ENCODE measurements around the gene PTPRD. TPM values are rescaled to one million over a fixed set of nuclear protein-coding genes. Genes with fewer than 3 reads are reported as not detected.

PTPRD gene
- total and polyA plus RNA-seq, 2 experiments from 2014 or later, result 11.5 to 58.0 TPM

- peaks cover 14% of the 10 kb centered on the region; the same call in 2 of the 3 replicates for H3K4me1 Mint-ChIP-seq
- no peaks in the 10 kb centered on the region for H3K9me2 ChIP-seq (ENCODE audit: insufficient read depth)
- H3K36me3 ChIP-seq (ENCODE audit: insufficient read depth), result no peaks in the 10 kb centered on the region
- H3K4me2 ChIP-seq, result no peak overlapping the region
- H3K36me3 Mint-ChIP-seq (ENCODE audit: low read depth), result no peaks in the 10 kb centered on the region
- H3K79me2 ChIP-seq (replicated peaks; ENCODE audit: insufficient read depth), result no peaks in the 10 kb centered on the region
- ATAC-seq (no peak), DNase-seq (ENCODE audit: low spot score) (no peak)
- no peaks in the 10 kb centered on the region for H3K27me3 ChIP-seq (ENCODE audit: insufficient read depth)
- H3K4me3 Mint-ChIP-seq, result no peak overlapping the region
- TF ChIP-seq EZH2 (IDR thresholded peaks at IDR 0.05; ENCODE audit: low read depth, unreplicated experiment), result no peak
- no peak for TF ChIP-seq ZNF462 (CRISPR knock-in tag; IDR thresholded peaks at IDR 0.05)
- TF ChIP-seq EZH2phosphoT487 (IDR thresholded peaks at IDR 0.05; ENCODE audit: unreplicated experiment), result no peak
- no peak for TF ChIP-seq NANOG (IDR thresholded peaks at IDR 0.05; ENCODE audit: borderline replicate concordance)
- no peak for TF ChIP-seq REST (IDR thresholded peaks at IDR 0.05; ENCODE audit: unreplicated experiment)
- TF ChIP-seq JUNB (IDR thresholded peaks at IDR 0.05; ENCODE audit: unreplicated experiment), result no peak
- no peak for TF ChIP-seq ZNF114 (CRISPR knock-in tag; IDR thresholded peaks at IDR 0.05)
- no peak for TF ChIP-seq POLR2AphosphoS5 (IDR thresholded peaks at IDR 0.05; ENCODE audit: low read depth)
- no peak for TF ChIP-seq STAT1 (IDR thresholded peaks at IDR 0.05; ENCODE audit: unreplicated experiment)
- no peak for TF ChIP-seq CREB1 (CRISPR knock-in tag; IDR thresholded peaks at IDR 0.05; ENCODE audit: low read depth)
- no peak for TF ChIP-seq ZNF331 (CRISPR knock-in tag; IDR thresholded peaks at IDR 0.05; ENCODE audit: low read depth)
- no peak for TF ChIP-seq CTCF (conservative IDR thresholded peaks at IDR 0.05; ENCODE audit: low read depth in 2 of 2)
- no peak for TF ChIP-seq ETS1 (IDR thresholded peaks at IDR 0.05)
- no peak overlapping the region for H3K27ac Mint-ChIP-seq
- H3F3A ChIP-seq (replicated peaks; ENCODE audit: low read depth), result no peaks in the 10 kb centered on the region
- H3K27me3 Mint-ChIP-seq (ENCODE audit: insufficient read depth, low read depth, poor library complexity), result peaks cover 2% of the 10 kb centered on the region
- no peaks in the 10 kb centered on the region for H3K9me3 Mint-ChIP-seq
- no peak overlapping the region for H3K27ac ChIP-seq (ENCODE audit: low read depth)
- H2AFZ ChIP-seq, result no peak overlapping the region
- peaks cover 5% of the 10 kb centered on the region; the same call in 1 of the 2 replicates for H3K4me1 ChIP-seq (ENCODE audit: insufficient read depth)
- H4K20me1 ChIP-seq (replicated peaks; ENCODE audit: insufficient read depth), result no peaks in the 10 kb centered on the region
- H3K4me3 ChIP-seq, result no peak overlapping the region
These were observed 2212.4 kb downstream of the PTPRD start for GRCh38 chr9:8400378-8400777.
